Liver (tissue), 9 donors: ENCODE results near the gene DAB1. TPM values are rescaled to one million over a fixed set of nuclear protein-coding genes. Genes with fewer than 3 reads are reported as not detected.

Experiments
- DNase-seq: peaks from one replicate; pipeline ENCODE4 v3.0.0-alpha.2; 2017; ENCODE audit warnings: low spot score
- H3K27ac ChIP-seq, 2 donors: one replicate each; pipeline ENCODE4 v1.7.0; 2013; ENCODE audit warnings: inconsistent platforms in 2 of 2, low read length in 2 of 2, control low read depth in 1 of 2, low read depth in 1 of 2, mild to moderate bottlenecking in 1 of 2
- H3K27me3 ChIP-seq, 4 donors: one replicate each; pipeline versions ENCODE4 v1.6.1 to v1.7.0; 2013; ENCODE audit warnings: low read length in 3 of 4, inconsistent platforms in 1 of 4, mild to moderate bottlenecking in 1 of 4, moderate library complexity in 1 of 4; ENCODE audit not compliant: control insufficient read depth in 4 of 4, insufficient read depth in 4 of 4
- H3K36me3 ChIP-seq, 4 donors: one replicate each; pipeline versions ENCODE4 v1.6.1 to v1.7.0; 2013; ENCODE audit warnings: low read length in 3 of 4, mild to moderate bottlenecking in 3 of 4, low read depth in 1 of 4, moderate library complexity in 1 of 4; ENCODE audit not compliant: control insufficient read depth in 4 of 4, insufficient read depth in 3 of 4
- H3K4me1 ChIP-seq, 4 donors: one replicate each; pipeline versions ENCODE4 v1.6.1 to v1.7.0; 2013; ENCODE audit warnings: low read length in 3 of 4, mild to moderate bottlenecking in 3 of 4, moderate library complexity in 1 of 4; ENCODE audit not compliant: control insufficient read depth in 4 of 4, insufficient read depth in 4 of 4
- H3K4me3 ChIP-seq, 3 donors: one replicate each; pipeline versions ENCODE4 v1.6.1 to v1.7.0; 2013; ENCODE audit warnings: low read length in 3 of 3, control low read depth in 1 of 3, low read depth in 1 of 3, mild to moderate bottlenecking in 1 of 3
- H3K9ac ChIP-seq, 2 donors: one replicate each; pipeline ENCODE4 v1.7.0; 2013; ENCODE audit warnings: low read length in 2 of 2, mild to moderate bottlenecking in 2 of 2, moderate library complexity in 2 of 2, control low read depth in 1 of 2, low read depth in 1 of 2
- H3K9me3 ChIP-seq, 4 donors: one replicate each; pipeline versions ENCODE4 v1.6.1 to v1.7.0; 2013; ENCODE audit warnings: low read length in 3 of 4; ENCODE audit not compliant: control insufficient read depth in 4 of 4
- ATF3 ChIP-seq: IDR thresholded peaks from 2 replicates; pipeline ENCODE4 v1.6.1; 2016; ENCODE audit warnings: antibody characterized with exemption
- CTCF ChIP-seq: fragments of 150-350 bp; IDR thresholded peaks from 2 replicates; pipeline ENCODE4 v1.5.1; 2017; ENCODE audit warnings: improper control_type of control experiment, low read depth, low read length; ENCODE audit not compliant: missing input control
- EGR1 ChIP-seq, 2 donors: IDR thresholded peaks; 2 replicates each; pipeline ENCODE4 v1.6.1; 2016 to 2018; ENCODE audit warnings: antibody characterized with exemption in 2 of 2, low read depth in 2 of 2
- FOXA1 ChIP-seq: IDR thresholded peaks from 2 replicates; pipeline ENCODE4 v1.6.1; 2016; ENCODE audit warnings: antibody characterized with exemption
- FOXA2 ChIP-seq: IDR thresholded peaks from 2 replicates; pipeline ENCODE4 v1.6.1; 2016; ENCODE audit warnings: antibody characterized with exemption
- GABPA ChIP-seq, 2 donors: IDR thresholded peaks in 1 of 2; conservative IDR thresholded peaks in 1 of 2; 2 replicates each; pipeline ENCODE4 v1.6.1; 2016; ENCODE audit warnings: antibody characterized with exemption in 2 of 2, mild to moderate bottlenecking in 1 of 2, moderate library complexity in 1 of 2
- HNF4A ChIP-seq, 2 donors: conservative IDR thresholded peaks; 2 replicates each; pipeline ENCODE4 v1.6.1; 2016; ENCODE audit warnings: antibody characterized with exemption in 2 of 2, mild to moderate bottlenecking in 2 of 2
- HNF4G ChIP-seq: IDR thresholded peaks from 2 replicates; pipeline ENCODE4 v1.6.1; 2016; ENCODE audit warnings: antibody characterized with exemption
- JUND ChIP-seq, 2 donors: IDR thresholded peaks; 2 replicates each; pipeline ENCODE4 v1.6.1; 2016; ENCODE audit warnings: antibody characterized with exemption in 2 of 2
- MAX ChIP-seq: IDR thresholded peaks from 2 replicates; pipeline ENCODE4 v1.6.1; 2016; ENCODE audit warnings: antibody characterized with exemption
- NR2F2 ChIP-seq: IDR thresholded peaks from 2 replicates; pipeline ENCODE4 v1.6.1; 2016; ENCODE audit warnings: antibody characterized with exemption
- RAD21 ChIP-seq, 2 donors: IDR thresholded peaks; 2 replicates each; pipeline ENCODE4 v1.6.1; 2016; ENCODE audit warnings: antibody characterized with exemption in 2 of 2, mild to moderate bottlenecking in 2 of 2
- REST ChIP-seq: IDR thresholded peaks from 2 replicates; pipeline ENCODE4 v1.6.1; 2016; ENCODE audit warnings: antibody characterized with exemption, mild to moderate bottlenecking
- RXRA ChIP-seq, 2 donors: IDR thresholded peaks; 2 replicates each; pipeline ENCODE4 v1.6.1; 2017 to 2018; ENCODE audit warnings: antibody characterized with exemption in 2 of 2, mild to moderate bottlenecking in 1 of 2
- SP1 ChIP-seq: IDR thresholded peaks from 2 replicates; pipeline ENCODE4 v1.6.1; 2018; ENCODE audit warnings: antibody characterized with exemption, mild to moderate bottlenecking
- TAF1 ChIP-seq: conservative IDR thresholded peaks from 2 replicates; pipeline ENCODE4 v1.6.1; 2016; ENCODE audit warnings: antibody characterized with exemption, mild to moderate bottlenecking
- YY1 ChIP-seq: IDR thresholded peaks from 2 replicates; pipeline ENCODE4 v1.6.1; 2016; ENCODE audit warnings: antibody characterized with exemption, mild to moderate bottlenecking
- ZBTB33 ChIP-seq: IDR thresholded peaks from 2 replicates; pipeline ENCODE4 v1.6.1; 2016; ENCODE audit warnings: antibody characterized with exemption
- WGBS: extraction: QIAGEN DNeasy Blood & Tissue Kit; methylation state at CpG from one replicate; pipeline ENCODE4 v1.1.7; 2013; 5-methylcytosine and 5-hydroxymethylcytosine counted together
- polyA plus RNA-seq, 2 donors: library from polyadenylated mRNA; stranded (reverse) in 1 of 2; unstranded in 1 of 2; fragments of 200-250 nt in 1 of 2; fragments of >200 nt in 1 of 2; fragmentation: Nextera tagmentation in 1 of 2; extraction: Ambion mirVana in 1 of 2; gene quantifications; one replicate each; pipeline versions ENCODE4 v1.2.1 to v1.2.3, GENCODE V29; 2013 to 2015
- total RNA-seq, 2 donors: library from RNA; depleted of rRNA; stranded (reverse); fragments of >200 nt; gene quantifications; one replicate each; pipeline ENCODE4 v1.2.3, GENCODE V29; 2014
- donor health status: healthy.
- donor health status: healthy.
- donor health status: healthy.
- donor health status: healthy.
- donor health status: healthy.

Gene DAB1
- total and polyA plus RNA-seq, 4 donors, result 0.54 to 1.7 (median 1.2) TPM

GRCh38 chr1:57238233-57238781 lies 185.6 kb downstream of the DAB1 start:
- H3K27ac ChIP-seq, result no peak overlapping the region
- TF ChIP-seq FOXA1, result no peak
- no peak for TF ChIP-seq TAF1
- no peak for TF ChIP-seq RXRA (IDR thresholded peaks at IDR 0.05)
- no peak for TF ChIP-seq NR2F2
- no peak for TF ChIP-seq CTCF
- H3K9me3 ChIP-seq, result no peaks in the 10 kb centered on the region
- DNase-seq, result no peak
- no peak overlapping the region for H3K9ac ChIP-seq
- no peaks in the 10 kb centered on the region for H3K36me3 ChIP-seq
- WGBS, result 92% methylated on average over 3 of the region's 3 CpGs
- peaks cover 10 to 31% (median 20%) of the 10 kb centered on the region in 4 donors for H3K4me1 ChIP-seq
- no peaks in the 10 kb centered on the region for H3K27me3 ChIP-seq
- H3K4me3 ChIP-seq, result no peak overlapping the region

GRCh38 chr1:57235730-57236510 lies 187.9 kb downstream of the DAB1 start:
- Histone ChIP-seq H3K27ac (peak overlapping the region; percentile 54 to 66), H3K27me3 (no peaks in the 10 kb centered on the region), H3K4me1 (peaks cover 10 to 35% (median 22%) of the 10 kb centered on the region in 4 donors), H3K4me3 (peak overlapping the region in 1 of 3 donors; percentile 42), H3K9me3 (no peaks in the 10 kb centered on the region), H3K9ac (peak overlapping the region in 1 of 2 donors; percentile 5), H3K36me3 (no peaks in the 10 kb centered on the region)
- WGBS, result 49% methylated on average over 10 of the region's 10 CpGs
- TF ChIP-seq HNF4A (conservative IDR thresholded peaks at IDR 0.05), result peak; percentile 80 to 88
- peak; percentile 17 for TF ChIP-seq HNF4G
- TF ChIP-seq REST, result peak; percentile 64
- TF ChIP-seq ZBTB33, result peak; percentile 75
- peak; percentile 65 to 88 for TF ChIP-seq RXRA (IDR thresholded peaks at IDR 0.05)
- TF ChIP-seq CTCF, result no peak
- TF ChIP-seq NR2F2, result no peak
- TF ChIP-seq JUND (IDR thresholded peaks at IDR 0.05), result peak in 1 of 2 donors; percentile 75
- peak; percentile 75 for TF ChIP-seq MAX
- peak; percentile 27 for TF ChIP-seq FOXA2
- TF ChIP-seq RAD21 (IDR thresholded peaks at IDR 0.05), result peak; percentile 60 to 68
- peak; percentile 72 for TF ChIP-seq TAF1
- TF ChIP-seq YY1, result peak; percentile 88
- TF ChIP-seq GABPA (IDR thresholded peaks at IDR 0.05 in 1 of 2, conservative IDR thresholded peaks at IDR 0.05 in 1 of 2), result no peak
- peak; percentile 71 for TF ChIP-seq SP1
- TF ChIP-seq EGR1 (IDR thresholded peaks at IDR 0.05; ENCODE audit: low read depth in 2 of 2), result peak in 1 of 2 donors; percentile 63
- TF ChIP-seq FOXA1, result no peak
- no peak for TF ChIP-seq ATF3
- DNase-seq, result no peak
